GOT3 (cell line): ENCODE results near the gene CD8B2.
"Not testable (repeated sequence)": the region's sequence is repeated elsewhere in the genome, so short reads cannot be mapped to it uniquely, and the experiment has no call there.

Source experiments
- DNase-seq: peaks from one replicate; lab custom pipeline; 2025; ENCODE audit warnings: mixed read lengths; lab: John Stamatoyannopoulos, UW

Gene CD8B2

GRCh38 chr2:106511934-106512333 lies 24.8 kb downstream of the CD8B2 start:
- DNase-seq, result not testable (repeated sequence)

- not testable (repeated sequence) for DNase-seq
Observed at GRCh38 chr2:106513391-106513790, 26.2 kb downstream of the CD8B2 start.

- DNase-seq, result not testable (repeated sequence)
Observed at GRCh38 chr2:106514827-106515226, 27.7 kb downstream of the CD8B2 start.

GRCh38 chr2:106516436-106516835 lies 29.3 kb downstream of the CD8B2 start:
- no peak for DNase-seq

- no peak for DNase-seq
Observed at GRCh38 chr2:106516864-106517263, 29.7 kb downstream of the CD8B2 start.

GRCh38 chr2:106517329-106517728 lies 30.2 kb downstream of the CD8B2 start:
- no peak for DNase-seq

- no peak for DNase-seq
Observed at GRCh38 chr2:106519767-106520166, 32.6 kb downstream of the CD8B2 start.

- DNase-seq, result no peak
Observed at GRCh38 chr2:106521016-106521415, 33.9 kb downstream of the CD8B2 start.

- DNase-seq, result no peak
Observed at GRCh38 chr2:106523976-106524665, 37.0 kb downstream of the CD8B2 start.

GRCh38 chr2:106530866-106531265 lies 43.7 kb downstream of the CD8B2 start:
- no peak for DNase-seq

- DNase-seq, result no peak
Observed at GRCh38 chr2:106531676-106532214, 44.6 kb downstream of the CD8B2 start.

GRCh38 chr2:106532236-106532635 lies 45.1 kb downstream of the CD8B2 start:
- no peak for DNase-seq

GRCh38 chr2:106534471-106534870 lies 47.3 kb downstream of the CD8B2 start:
- DNase-seq, result no peak

- no peak for DNase-seq
Observed at GRCh38 chr2:106536490-106536889, 49.3 kb downstream of the CD8B2 start.

- no peak for DNase-seq
Observed at GRCh38 chr2:106537047-106537446, 49.9 kb downstream of the CD8B2 start.

GRCh38 chr2:106537791-106538191 lies 50.6 kb downstream of the CD8B2 start:
- DNase-seq, result no peak

- no peak for DNase-seq
Observed at GRCh38 chr2:106540886-106541285, 53.7 kb downstream of the CD8B2 start.

- no peak for DNase-seq
Observed at GRCh38 chr2:106541333-106541732, 54.2 kb downstream of the CD8B2 start.

- DNase-seq, result no peak
Observed at GRCh38 chr2:106542746-106543359, 55.7 kb downstream of the CD8B2 start.

GRCh38 chr2:106545007-106545406 lies 57.8 kb downstream of the CD8B2 start:
- DNase-seq, result no peak

GRCh38 chr2:106546391-106546990 lies 59.3 kb downstream of the CD8B2 start:
- DNase-seq, result no peak

- no peak for DNase-seq
Observed at GRCh38 chr2:106547164-106547903, 60.2 kb downstream of the CD8B2 start.
